Inflammatory macrophage treated with lipopolysaccharide for 4 hours (primary cell): Measurements from ENCODE around the gene PPM1B.

Experiments used
- DNase-seq: peaks from one replicate; pipeline ENCODE4 v3.0.0-alpha.2; 2020

PPM1B gene

GRCh38 chr2:44257802-44258201 lies 89.1 kb downstream of the PPM1B start:
- peak; percentile 8 for DNase-seq

- DNase-seq = no peak
Measured at GRCh38 chr2:44267269-44267795, 98.7 kb downstream of the PPM1B start.

GRCh38 chr2:44267796-44268648 lies 99.3 kb downstream of the PPM1B start:
- DNase-seq = no peak

GRCh38 chr2:44269831-44270230 lies 101.2 kb downstream of the PPM1B start:
- DNase-seq = no peak

- no peak for DNase-seq
Measured at GRCh38 chr2:44271296-44271695, 102.6 kb downstream of the PPM1B start.

- no peak for DNase-seq
Measured at GRCh38 chr2:44273076-44273475, 104.4 kb downstream of the PPM1B start.

GRCh38 chr2:44273596-44273995 lies 104.9 kb downstream of the PPM1B start:
- DNase-seq = no peak

GRCh38 chr2:44275927-44276303 lies 107.2 kb downstream of the PPM1B start:
- no peak for DNase-seq

- no peak for DNase-seq
Measured at GRCh38 chr2:44277541-44277940, 108.9 kb downstream of the PPM1B start.

GRCh38 chr2:44280869-44281268 lies 112.2 kb downstream of the PPM1B start:
- no peak for DNase-seq
